ENCODE measurements around the gene C10orf62. TPM values are rescaled to one million over a fixed set of nuclear protein-coding genes. Genes with fewer than 3 reads are reported as not detected.
"Not testable (repeated sequence)": the region's sequence is repeated elsewhere in the genome, so short reads cannot be mapped to it uniquely, and the experiment has no call there.

C10orf62 gene
- total RNA-seq, 6 experiments from 2014 or later: 1.2 to 4.1 (median 2.2) TPM; not detected in 1

GRCh38 chr10:97575127-97575668 is 14.3 kb upstream of the C10orf62 start:
- no peaks in the 10 kb centered on the region for H3K9me3 ChIP-seq
- peaks cover 0 to 19% (median 8%) of the 10 kb centered on the region in 4 donors for H3K4me1 ChIP-seq
- WGBS (ENCODE audit: insufficient coverage, low coverage, low lambda C conversion rate, missing lambda C conversion rate): 69% methylated on average over 2 of the region's 6 CpGs
- ATAC-seq: no peak
- TF ChIP-seq POLR2A (IDR thresholded peaks at IDR 0.05) (no peak), CTCF (IDR thresholded peaks at IDR 0.05) (no peak)
- DNase-seq: no peak
- intact Hi-C loops (cut with DNase I): no loop called here
- H3K36me3 ChIP-seq: peaks cover 0 to 6% (median 0%) of the 10 kb centered on the region in 4 donors
- H3K27ac ChIP-seq: peak overlapping the region; percentile 49 to 83 (median 62)
- no peaks in the 10 kb centered on the region for H3K27me3 ChIP-seq
- H3K4me3 ChIP-seq: no peak overlapping the region

- H3K27me3 ChIP-seq: not testable (repeated sequence)
Observed at GRCh38 chr10:97576487-97576886, 13.0 kb upstream of the C10orf62 start.

GRCh38 chr10:97577701-97578100 is 11.8 kb upstream of the C10orf62 start:
- H3K27me3 ChIP-seq: no peaks in the 10 kb centered on the region
- peaks cover 0 to 11% (median 5%) of the 10 kb centered on the region in 4 donors for H3K4me1 ChIP-seq
- no CpG with 5 or more reads among the region's 9 CpGs for WGBS (ENCODE audit: insufficient coverage, low coverage, low lambda C conversion rate, missing lambda C conversion rate)
- H3K27ac ChIP-seq: no peak overlapping the region
- no peak for TF ChIP-seq POLR2A (IDR thresholded peaks at IDR 0.05)
- no peak for TF ChIP-seq CTCF (IDR thresholded peaks at IDR 0.05)
- no peak for DNase-seq
- no peaks in the 10 kb centered on the region for H3K9me3 ChIP-seq
- intact Hi-C loops (cut with DNase I): no loop called here
- H3K36me3 ChIP-seq: no peaks in the 10 kb centered on the region
- no peak overlapping the region for H3K4me3 ChIP-seq
- no peak for ATAC-seq

More at GRCh38 chr10:97576487-97576886, 13.0 kb upstream of the C10orf62 start:
- H3K27ac ChIP-seq; intact Hi-C loops (cut with DNase I); H3K9me3 ChIP-seq; ATAC-seq; H3K4me3 ChIP-seq; H3K36me3 ChIP-seq; DNase-seq: not testable (repeated sequence)
- 54% methylated on average over 5 of the region's 5 CpGs for WGBS (ENCODE audit: insufficient coverage, low coverage, low lambda C conversion rate, missing lambda C conversion rate)
- H3K4me1 ChIP-seq: peaks cover 0 to 19% (median 8%) of the 10 kb centered on the region in 4 donors

GRCh38 chr10:97578171-97578844 is 11.2 kb upstream of the C10orf62 start:
- ATAC-seq: no peak

More at GRCh38 chr10:97578171-97578844, 11.2 kb upstream of the C10orf62 start:
- 66% methylated on average over 4 of the region's 40 CpGs for WGBS (ENCODE audit: insufficient coverage, low coverage, low lambda C conversion rate, missing lambda C conversion rate)
- Histone ChIP-seq H3K27me3 (no peaks in the 10 kb centered on the region), H3K36me3 (no peaks in the 10 kb centered on the region), H3K27ac (no peak overlapping the region), H3K4me1 (peaks cover 0 to 11% (median 5%) of the 10 kb centered on the region in 4 donors), H3K9me3 (no peaks in the 10 kb centered on the region), H3K4me3 (no peak overlapping the region)
- TF ChIP-seq POLR2A (IDR thresholded peaks at IDR 0.05): no peak
- no peak for TF ChIP-seq CTCF (IDR thresholded peaks at IDR 0.05)
- intact Hi-C loops (cut with DNase I): no loop called here
- no peak for DNase-seq

All from right lobe of liver (tissue), 6 donors.